Calu3 (cell line): ENCODE data around the gene SH3RF2. TPM values are rescaled to one million over a fixed set of nuclear protein-coding genes. Genes with fewer than 3 reads are reported as not detected.

Experiments used
- BruUV-seq: library from RNA; stranded (reverse); fragments of 400-500 nt; replicated peaks from 2 replicates; lab custom pipeline; 2021; lab: Mats Ljungman, UMichigan
- CTCF ChIA-PET: fragments of 300-600 bp; sonication (Branson Sonifier 250); formaldehyde crosslinking; loops from one replicate; lab custom pipeline; 2022; ENCODE audit warnings: antibody characterized with exemption; lab: Charles Lee
- DNase-seq: peaks from one replicate; pipeline ENCODE4 v3.0.0; 2022
- H3K27ac Mint-ChIP-seq: one replicate; pipeline ENCODE4 v1.8.0; 2022; ENCODE audit warnings: mixed read lengths; ENCODE audit not compliant: unreplicated experiment
- H3K27me3 Mint-ChIP-seq: one replicate; pipeline ENCODE4 v1.8.0; 2022; ENCODE audit warnings: mixed read lengths; ENCODE audit not compliant: unreplicated experiment
- H3K36me3 Mint-ChIP-seq: one replicate; pipeline ENCODE4 v1.8.0; 2022; ENCODE audit warnings: mild to moderate bottlenecking, moderate library complexity, mixed read lengths; ENCODE audit not compliant: insufficient read depth, unreplicated experiment
- H3K4me1 Mint-ChIP-seq: one replicate; pipeline ENCODE4 v1.8.0; 2022; ENCODE audit warnings: mild to moderate bottlenecking, low read depth, mixed read lengths; ENCODE audit not compliant: unreplicated experiment
- H3K4me3 Mint-ChIP-seq: one replicate; pipeline ENCODE4 v1.8.0; 2022; ENCODE audit warnings: mild to moderate bottlenecking, low read depth, moderate library complexity, mixed read lengths; ENCODE audit not compliant: unreplicated experiment
- H3K9me3 Mint-ChIP-seq: one replicate; pipeline ENCODE4 v1.8.0; 2022; ENCODE audit warnings: low read depth, mixed read lengths; ENCODE audit not compliant: unreplicated experiment
- CTCF ChIP-seq: fragments of 200-600 bp; IDR thresholded peaks from one replicate; pipeline ENCODE4 v1.8.0; 2022; ENCODE audit warnings: antibody characterized with exemption; ENCODE audit not compliant: unreplicated experiment
- intact Hi-C: fragments of 100-400 bp; cut with micrococcal nuclease; formaldehyde crosslinking; loops from one replicate; pipeline ENCODE4 v1.10.0; 2022; ENCODE audit not compliant: unreplicated experiment
- total RNA-seq: library from RNA; stranded (reverse); gene quantifications from 2 replicates; pipeline ENCODE4 v1.2.3, GENCODE V29; 2022

SH3RF2 gene
- total RNA-seq, 1 experiment from 2014 or later, result 21.9 TPM

GRCh38 chr5:145975001-145975360 is 38.6 kb downstream of the SH3RF2 start:
- no peak for TF ChIP-seq CTCF
- H3K4me1 Mint-ChIP-seq, result peaks cover 60% of the 10 kb centered on the region
- intact Hi-C loops, result no loop called here
- peak overlapping the region; percentile 83 for H3K27ac Mint-ChIP-seq
- no peak for DNase-seq
- no peaks in the 10 kb centered on the region for H3K27me3 Mint-ChIP-seq
- CTCF ChIA-PET, result interaction anchor here (0.7 to 1.5 kb wide), 4 partner anchors 12 to 29 kb away, joined by 3 to 5 read pairs (median 4); no protein-coding TSS in a partner anchor
- H3K9me3 Mint-ChIP-seq, result peaks cover 7% of the 10 kb centered on the region
- no TSS peak for BruUV-seq
- H3K36me3 Mint-ChIP-seq, result peaks cover 20% of the 10 kb centered on the region
- H3K4me3 Mint-ChIP-seq, result no peak overlapping the region

GRCh38 chr5:145975361-145976066 is 39.1 kb downstream of the SH3RF2 start:
- no peaks in the 10 kb centered on the region for H3K27me3 Mint-ChIP-seq
- peak overlapping the region; percentile 28 for H3K4me3 Mint-ChIP-seq
- DNase-seq, result peak; percentile 88
- H3K36me3 Mint-ChIP-seq, result peaks cover 20% of the 10 kb centered on the region
- peaks cover 65% of the 10 kb centered on the region for H3K4me1 Mint-ChIP-seq
- peaks cover 7% of the 10 kb centered on the region for H3K9me3 Mint-ChIP-seq
- TF ChIP-seq CTCF, result no peak
- intact Hi-C loops, result loop anchor here (1.0 kb wide), 1 partner anchor 67 kb away; no protein-coding TSS in a partner anchor
- CTCF ChIA-PET, result interaction anchor here (0.7 to 1.7 kb wide), 9 partner anchors 12 to 377 kb away, joined by 3 to 5 read pairs (median 3); no protein-coding TSS in a partner anchor
- peak overlapping the region; percentile 83 for H3K27ac Mint-ChIP-seq
- BruUV-seq, result no TSS peak

- Mint-ChIP-seq H3K4me3 (peak overlapping the region; percentile 28), H3K9me3 (peaks cover 7% of the 10 kb centered on the region), H3K4me1 (peaks cover 76% of the 10 kb centered on the region), H3K27me3 (no peaks in the 10 kb centered on the region), H3K27ac (peak overlapping the region; percentile 83), H3K36me3 (peaks cover 20% of the 10 kb centered on the region)
- intact Hi-C loops, result loop anchor here (1.0 kb wide), 2 partner anchors 30 to 66 kb away; no protein-coding TSS in a partner anchor
- CTCF ChIA-PET, result interaction anchor here (0.6 to 1.7 kb wide), 14 partner anchors 11 to 1888 kb away, joined by 3 to 5 read pairs (median 4); no protein-coding TSS in a partner anchor
- peak; percentile 48 for DNase-seq
- no peak for TF ChIP-seq CTCF
- no TSS peak for BruUV-seq
Observed at GRCh38 chr5:145976431-145977155, 40.2 kb downstream of the SH3RF2 start.

GRCh38 chr5:145978171-145978570 is 41.8 kb downstream of the SH3RF2 start:
- CTCF ChIA-PET, result no interaction called here
- H3K27ac Mint-ChIP-seq, result peak overlapping the region; percentile 81
- H3K4me3 Mint-ChIP-seq, result no peak overlapping the region
- no peak for TF ChIP-seq CTCF
- BruUV-seq, result no TSS peak
- H3K4me1 Mint-ChIP-seq, result peaks cover 92% of the 10 kb centered on the region
- DNase-seq, result no peak
- H3K9me3 Mint-ChIP-seq, result peaks cover 7% of the 10 kb centered on the region
- peaks cover 20% of the 10 kb centered on the region for H3K36me3 Mint-ChIP-seq
- H3K27me3 Mint-ChIP-seq, result no peaks in the 10 kb centered on the region
- intact Hi-C loops, result loop anchor here (2.0 kb wide), 2 partner anchors 41 to 49 kb away; partner anchors contain the start of gene SH3RF2
